NOMO-1 treated with DMSO at 0.1 percent for 48 hours (cell line): ENCODE results near the gene IGFBP3.

Experiments
- DNase-seq: peaks from one replicate; lab custom pipeline; 2025; ENCODE audit not compliant: unreplicated experiment; lab: John Stamatoyannopoulos, UW

Gene IGFBP3

GRCh38 chr7:45892407-45893035 lies 28.6 kb downstream of the IGFBP3 start:
- no peak for DNase-seq

- no peak for DNase-seq
Measured at GRCh38 chr7:45891462-45892402, 29.3 kb downstream of the IGFBP3 start.

GRCh38 chr7:45890902-45891461 lies 30.1 kb downstream of the IGFBP3 start:
- peak; percentile 15 for DNase-seq

GRCh38 chr7:45890125-45890901 lies 30.8 kb downstream of the IGFBP3 start:
- no peak for DNase-seq

GRCh38 chr7:45889367-45890067 lies 31.6 kb downstream of the IGFBP3 start:
- no peak for DNase-seq

- no peak for DNase-seq
Measured at GRCh38 chr7:45888993-45889366, 32.1 kb downstream of the IGFBP3 start.

GRCh38 chr7:45888185-45888992 lies 32.7 kb downstream of the IGFBP3 start, which contains the start of gene IGFBP1:
TSS of gene IGFBP1 (plus strand) at chr7:45888488. CDS start at chr7:45888653, 165 bp downstream.
- DNase-seq: no peak

GRCh38 chr7:45886931-45887667 lies 34.0 kb downstream of the IGFBP3 start:
- no peak for DNase-seq

GRCh38 chr7:45885264-45885882 lies 35.7 kb downstream of the IGFBP3 start:
- no peak for DNase-seq

- no peak for DNase-seq
Measured at GRCh38 chr7:45884136-45884535, 36.9 kb downstream of the IGFBP3 start.

GRCh38 chr7:45882465-45882810 lies 38.6 kb downstream of the IGFBP3 start:
- DNase-seq: no peak

- DNase-seq: no peak
Measured at GRCh38 chr7:45881759-45882464, 39.2 kb downstream of the IGFBP3 start.

GRCh38 chr7:45881280-45881758 lies 39.8 kb downstream of the IGFBP3 start:
- no peak for DNase-seq

GRCh38 chr7:45880433-45880860 lies 40.6 kb downstream of the IGFBP3 start:
- no peak for DNase-seq

GRCh38 chr7:45878457-45879144 lies 42.5 kb downstream of the IGFBP3 start:
- no peak for DNase-seq

GRCh38 chr7:45876519-45876918 lies 44.6 kb downstream of the IGFBP3 start:
- DNase-seq: no peak

- no peak for DNase-seq
Measured at GRCh38 chr7:45874408-45875131, 46.5 kb downstream of the IGFBP3 start.
